HepG2 (cell line): ENCODE data around the gene TIMM44. TPM values are rescaled to one million over a fixed set of nuclear protein-coding genes. Genes with fewer than 3 reads are reported as not detected.

Experiments used
- ATAC-seq: fragments of 200-7000 bp; cut with Tn5 transposase; 3 replicates; pipeline ENCODE4 v1.9.1; 2020; ENCODE audit warnings: mild to moderate bottlenecking, moderate library complexity
- BruUV-seq: library from RNA; stranded (reverse); fragments of 400-500 nt; replicated peaks from 2 replicates; lab custom pipeline; 2021; lab: Mats Ljungman, UMichigan
- CTCF ChIA-PET: fragments of 300-600 bp; formaldehyde crosslinking; extraction: SDS; loops from one replicate; lab custom pipeline; 2021; ENCODE audit warnings: low total read pairs, inconsistent platforms, low intra/inter-chr PET ratio; lab: Yijun Ruan, JAX
- POLR2A ChIA-PET: fragments of 350-600 bp; sonication (Branson Sonifier 250); formaldehyde crosslinking; loops from one replicate; lab custom pipeline; 2020; ENCODE audit warnings: antibody characterized with exemption, inconsistent platforms; lab: Yijun Ruan, JAX
- DNase-seq: peaks from one replicate; pipeline ENCODE4 v3.0.0-alpha.2; 2015; ENCODE audit warnings: low spot score
- FAIRE-seq: peaks from 3 replicates; lab custom pipeline; 2011; peaks lifted over from hg19 to GRCh38; lab: Jason Lieb, UNC
- H2AFZ ChIP-seq: one replicate; pipeline ENCODE4 v1.6.1; 2011; ENCODE audit warnings: low read length, inconsistent platforms
- H3K27ac ChIP-seq: fragments of 300-600 bp; 3 replicates; pipeline ENCODE4 v1.8.0; 2011; ENCODE audit warnings: mixed run types, mild to moderate bottlenecking, mixed read lengths, low read length, inconsistent platforms; ENCODE audit not compliant: insufficient read depth; ENCODE audit errors: extremely low read length
- H3K27me3 ChIP-seq, 2 experiments: fragments of 200-600 bp in 1 of 2; 2 replicates in 1 of 2; 3 replicates in 1 of 2; pipeline versions ENCODE4 v1.6.0 to v1.8.0; 2011; ENCODE audit warnings: low read length in 2 of 2, mild to moderate bottlenecking in 2 of 2, moderate library complexity in 2 of 2, inconsistent platforms in 1 of 2; ENCODE audit not compliant: insufficient read depth in 2 of 2, control insufficient read depth in 1 of 2
- H3K36me3 ChIP-seq, 2 experiments: fragments of 200-600 bp in 1 of 2; replicated peaks in 1 of 2; 2 replicates in 1 of 2; 3 replicates in 1 of 2; pipeline versions ENCODE4 v1.5.1 to v1.8.0; 2011; ENCODE audit warnings: low read length in 2 of 2, inconsistent platforms in 1 of 2; ENCODE audit not compliant: insufficient read depth in 2 of 2, control insufficient read depth in 1 of 2
- H3K4me1 ChIP-seq: 2 replicates; pipeline ENCODE4 v1.5.1; 2012; ENCODE audit warnings: low read length, inconsistent platforms; ENCODE audit not compliant: insufficient read depth
- H3K4me2 ChIP-seq: 2 replicates; pipeline ENCODE4 v1.6.0; 2011; ENCODE audit warnings: low read depth, low read length, inconsistent platforms
- H3K4me3 ChIP-seq, 3 experiments: fragments of 200-600 bp in 1 of 3; sonication (generic), shearing (Covaris generic) in 1 of 3; replicated peaks in 1 of 3; 2 replicates each; pipeline ENCODE4 v1.5.1; 2011 to 2016; ENCODE audit warnings: low read length in 3 of 3, inconsistent platforms in 2 of 3, low read depth in 2 of 3, mild to moderate bottlenecking in 2 of 3, control low read depth in 1 of 3, mixed read lengths in 1 of 3; ENCODE audit not compliant: insufficient read depth in 1 of 3
- H3K79me2 ChIP-seq: one replicate; pipeline ENCODE4 v1.6.1; 2011; ENCODE audit warnings: low read length, inconsistent platforms; ENCODE audit not compliant: insufficient read depth
- H3K9ac ChIP-seq: 2 replicates; pipeline ENCODE4 v1.6.0; 2011; ENCODE audit warnings: mild to moderate bottlenecking, low read depth, low read length, inconsistent platforms; ENCODE audit not compliant: insufficient read depth
- H3K9me3 ChIP-seq: 2 replicates; pipeline ENCODE4 v1.5.1; 2012; ENCODE audit warnings: mild to moderate bottlenecking, low read length
- H4K20me1 ChIP-seq: 2 replicates; pipeline ENCODE4 v1.6.0; 2011; ENCODE audit warnings: inconsistent platforms, mild to moderate bottlenecking, low read length, moderate library complexity; ENCODE audit not compliant: insufficient read depth
- AGO2 ChIP-seq: fragments of 200-400 bp; formaldehyde crosslinking; optimal IDR thresholded peaks from 2 replicates; pipeline ENCODE3; 2017; ENCODE audit warnings: mild to moderate bottlenecking, low read depth, low read length, moderate library complexity
- ARNT ChIP-seq: fragments of 450-650 bp; IDR thresholded peaks from 2 replicates; pipeline ENCODE4 v1.6.1; 2017
- ARNTL ChIP-seq: sonication (generic); formaldehyde crosslinking; IDR thresholded peaks from 2 replicates; pipeline ENCODE4 v1.4.0; 2020; ENCODE audit warnings: mild to moderate bottlenecking, missing genetic modification reagents
- FOSL2 ChIP-seq: sonication (generic); formaldehyde crosslinking; IDR thresholded peaks from 2 replicates; pipeline ENCODE4 v1.4.0; 2020; ENCODE audit warnings: missing genetic modification reagents
- GATAD1 ChIP-seq: IDR thresholded peaks from 2 replicates; pipeline ENCODE4 v1.6.1; 2016; ENCODE audit warnings: missing genetic modification reagents, missing compliant biosample characterization
- HMGA1 ChIP-seq: sonication (generic); formaldehyde crosslinking; conservative IDR thresholded peaks from 2 replicates; pipeline ENCODE4 v1.4.0; 2020; ENCODE audit warnings: missing genetic modification reagents
- IKZF1 ChIP-seq: fragments of 450-650 bp; IDR thresholded peaks from 2 replicates; pipeline ENCODE4 v1.7.1; 2016
- RBFOX2 ChIP-seq: fragments of 200-400 bp; formaldehyde crosslinking; IDR thresholded peaks from 2 replicates; pipeline ENCODE4 v1.6.1; 2017; ENCODE audit warnings: low read depth, mild to moderate bottlenecking, low read length
- STAG1 ChIP-seq: sonication (generic); formaldehyde crosslinking; IDR thresholded peaks from 2 replicates; pipeline ENCODE4 v1.4.0; 2020; ENCODE audit warnings: missing genetic modification reagents
- ZNF251 ChIP-seq: sonication (generic); formaldehyde crosslinking; IDR thresholded peaks from 2 replicates; pipeline ENCODE4 v1.9.0; 2021; ENCODE audit warnings: mild to moderate bottlenecking, missing genetic modification reagents
- ZNF558 ChIP-seq: sonication (generic); formaldehyde crosslinking; IDR thresholded peaks from 2 replicates; pipeline ENCODE4 v1.9.0; 2022; ENCODE audit warnings: mild to moderate bottlenecking, missing genetic modification reagents, borderline replicate concordance
- ZSCAN30 ChIP-seq: sonication (generic); formaldehyde crosslinking; IDR thresholded peaks from 2 replicates; pipeline ENCODE4 v1.5.0; 2020; ENCODE audit warnings: mild to moderate bottlenecking, missing genetic modification reagents
- WGBS: methylation state at CpG from one replicate; pipeline ENCODE4 v1.1.6; 2017; ENCODE audit warnings: low lambda C conversion rate; 5-methylcytosine and 5-hydroxymethylcytosine counted together
- in situ Hi-C: cut with HindIII; loops from 2 replicates; pipeline ENCODE4 v1.10.0; 2017; ENCODE audit warnings: low pct_unique_long_range_greater_than_20kb; ENCODE audit not compliant: extremely low pct_ligation_motif_present
- intact Hi-C: fragments of 100-400 bp; cut with micrococcal nuclease; formaldehyde crosslinking; loops from one replicate; pipeline ENCODE4 v1.10.0; 2022; ENCODE audit not compliant: unreplicated experiment
- polyA plus RNA-seq, 8 experiments: library from polyadenylated mRNA; depleted of rRNA in 3 of 8; stranded (reverse) in 7 of 8; unstranded in 1 of 8; fragments of >200 nt; fragmentation: Illumina TruSeq in 4 of 8; extraction: Trizol in 4 of 8; gene quantifications; 2 replicates each; pipeline versions ENCODE4 v1.2.1 to v1.2.3, GENCODE V29; 2011 to 2016; ENCODE audit warnings: low read depth in 4 of 8, missing spikeins in 1 of 8, mixed read lengths in 1 of 8; ENCODE audit not compliant: insufficient read depth in 1 of 8
- total RNA-seq, 5 experiments: library from RNA; depleted of rRNA; stranded (reverse); fragments of >200 nt; fragmentation: Illumina TruSeq; extraction: Trizol; gene quantifications; 2 replicates each; pipeline ENCODE4 v1.2.3, GENCODE V29; 2016; ENCODE audit warnings: low read depth in 1 of 5
- TF ChIP-seq, protein P1 (sequence below): sonication (generic); formaldehyde crosslinking; IDR thresholded peaks from 2 replicates; pipeline ENCODE4 v1.5.1; 2020; ENCODE audit warnings: mild to moderate bottlenecking, missing genetic modification reagents
- TF ChIP-seq, protein P2 (sequence below): sonication (generic); formaldehyde crosslinking; IDR thresholded peaks from 2 replicates; pipeline ENCODE4 v1.9.0; 2021; ENCODE audit warnings: missing genetic modification reagents, borderline replicate concordance

The TIMM44 gene
- total and polyA plus RNA-seq, 2 of the 13 experiments (the other 11 are each of a cell fraction or from before 2014, with no cell fraction given) = 42.9 to 72.6 TPM

DNA sequence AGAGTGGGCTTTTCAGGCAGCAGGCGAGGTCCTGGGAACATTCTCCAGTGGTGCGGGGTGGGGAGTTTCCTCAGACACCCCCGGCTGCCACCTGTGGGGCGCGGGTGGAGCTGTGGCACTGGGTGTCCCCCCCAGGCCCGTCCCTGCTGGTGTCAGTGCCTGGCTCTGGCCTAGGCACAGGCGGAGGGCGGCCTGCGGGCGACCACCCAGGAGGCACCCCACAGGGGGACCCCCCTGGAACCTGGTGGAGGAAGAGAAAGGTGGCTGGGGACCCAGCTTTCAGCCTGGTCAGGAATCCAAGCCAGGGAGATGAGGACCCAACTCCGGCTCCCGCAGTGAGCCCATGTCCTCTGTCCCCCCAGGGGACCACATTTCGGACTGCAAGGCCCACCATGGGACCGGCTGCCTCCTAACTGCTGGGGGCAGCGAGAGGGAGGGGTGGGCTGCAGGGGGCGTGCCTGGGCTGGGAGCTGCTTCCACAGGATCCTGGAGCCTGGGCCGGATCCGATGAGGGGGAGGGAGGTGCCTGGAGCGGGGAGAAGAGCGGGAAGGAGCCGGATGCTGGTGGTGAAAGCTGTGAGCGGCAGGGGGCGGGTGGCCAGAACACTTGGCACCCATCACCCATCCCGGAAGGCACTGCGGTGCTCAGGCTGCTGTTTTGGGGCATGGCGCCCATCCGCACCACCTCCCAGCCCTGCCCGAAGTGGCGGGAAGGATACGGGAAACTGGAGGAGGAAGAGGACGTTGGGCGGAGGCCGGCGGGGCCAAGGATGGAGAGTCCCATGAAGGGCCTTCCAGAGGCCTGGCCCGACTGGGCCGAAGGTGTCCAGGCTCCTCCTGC lies 12.0 kb downstream of the TIMM44 start:
- POLR2A ChIA-PET = interaction anchor here (4.6 to 5.2 kb wide), 2 partner anchors 12 kb away, joined by 34 to 57 read pairs; partner anchors contain the start of genes SNAPC2 and TIMM44
- peaks cover 34 to 58% of the 10 kb centered on the region in 2 experiments; a peak in 4 of 5 replicates for H3K36me3 ChIP-seq
- CTCF ChIA-PET = no interaction called here

More for the DNA sequence above, 12.0 kb downstream of the TIMM44 start:
- DNase-seq = no peak
- no peak for ATAC-seq
- Histone ChIP-seq H3K79me2 (no peaks in the 10 kb centered on the region), H3K9me3 (no peaks in the 10 kb centered on the region), H3K27ac (no peak overlapping the region), H4K20me1 (no peaks in the 10 kb centered on the region), H3K27me3 (no peaks in the 10 kb centered on the region), H3K4me2 (no peak overlapping the region), H2AFZ (no peak overlapping the region), H3K9ac (no peak overlapping the region), H3K4me3 (no peak overlapping the region), H3K4me1 (no peaks in the 10 kb centered on the region)
- in situ Hi-C loops (no loop called here), intact Hi-C loops (no loop called here)
- no TSS peak for BruUV-seq
- FAIRE-seq = no peak
- TF ChIP-seq, protein P1, sequence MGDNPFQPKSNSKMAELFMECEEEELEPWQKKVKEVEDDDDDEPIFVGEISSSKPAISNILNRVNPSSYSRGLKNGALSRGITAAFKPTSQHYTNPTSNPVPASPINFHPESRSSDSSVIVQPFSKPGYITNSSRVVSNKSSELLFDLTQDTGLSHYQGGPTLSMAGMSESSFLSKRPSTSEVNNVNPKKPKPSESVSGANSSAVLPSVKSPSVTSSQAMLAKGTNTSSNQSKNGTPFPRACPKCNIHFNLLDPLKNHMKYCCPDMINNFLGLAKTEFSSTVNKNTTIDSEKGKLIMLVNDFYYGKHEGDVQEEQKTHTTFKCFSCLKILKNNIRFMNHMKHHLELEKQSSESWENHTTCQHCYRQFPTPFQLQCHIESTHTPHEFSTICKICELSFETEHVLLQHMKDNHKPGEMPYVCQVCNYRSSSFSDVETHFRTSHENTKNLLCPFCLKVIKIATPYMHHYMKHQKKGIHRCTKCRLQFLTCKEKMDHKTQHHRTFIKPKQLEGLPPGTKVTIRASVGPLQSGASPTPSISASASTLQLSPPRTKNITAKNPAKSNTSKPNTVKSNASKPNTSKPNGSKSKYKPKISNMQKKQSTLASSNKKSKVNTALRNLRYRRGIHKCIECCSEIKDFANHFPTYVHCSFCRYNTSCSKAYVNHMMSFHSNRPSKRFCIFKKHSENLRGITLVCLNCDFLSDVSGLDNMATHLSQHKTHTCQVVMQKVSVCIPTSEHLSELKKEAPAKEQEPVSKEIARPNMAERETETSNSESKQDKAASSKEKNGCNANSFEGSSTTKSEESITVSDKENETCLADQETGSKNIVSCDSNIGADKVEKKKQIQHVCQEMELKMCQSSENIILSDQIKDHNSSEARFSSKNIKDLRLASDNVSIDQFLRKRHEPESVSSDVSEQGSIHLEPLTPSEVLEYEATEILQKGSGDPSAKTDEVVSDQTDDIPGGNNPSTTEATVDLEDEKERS (CRISPR knock-in tag) = no peak
- TF ChIP-seq AGO2 (peak; percentile 17), ARNTL (no peak), STAG1 (no peak), ARNT (no peak), GATAD1 (CRISPR knock-in tag) (no peak), RBFOX2 (peak; percentile 51), ZNF251 (CRISPR knock-in tag) (no peak), ZSCAN30 (CRISPR knock-in tag) (no peak), FOSL2 (CRISPR knock-in tag) (no peak), HMGA1 (no peak), ZNF558 (CRISPR knock-in tag) (no peak), IKZF1 (no peak)
- TF ChIP-seq, protein P2, sequence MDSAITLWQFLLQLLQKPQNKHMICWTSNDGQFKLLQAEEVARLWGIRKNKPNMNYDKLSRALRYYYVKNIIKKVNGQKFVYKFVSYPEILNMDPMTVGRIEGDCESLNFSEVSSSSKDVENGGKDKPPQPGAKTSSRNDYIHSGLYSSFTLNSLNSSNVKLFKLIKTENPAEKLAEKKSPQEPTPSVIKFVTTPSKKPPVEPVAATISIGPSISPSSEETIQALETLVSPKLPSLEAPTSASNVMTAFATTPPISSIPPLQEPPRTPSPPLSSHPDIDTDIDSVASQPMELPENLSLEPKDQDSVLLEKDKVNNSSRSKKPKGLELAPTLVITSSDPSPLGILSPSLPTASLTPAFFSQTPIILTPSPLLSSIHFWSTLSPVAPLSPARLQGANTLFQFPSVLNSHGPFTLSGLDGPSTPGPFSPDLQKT = no peak
- 95% methylated on average over 27 of the region's 36 CpGs for WGBS
